Measurements from ENCODE around the gene YJU2.

YJU2 gene

GRCh38 chr19:4295972-4296771 lies 49.3 kb downstream of the YJU2 start:
- no peak for DNase-seq (ENCODE audit: insufficient read length, low spot score)
- FAIRE-seq: no peak

- no peak for FAIRE-seq
- DNase-seq (ENCODE audit: insufficient read length, low spot score): no peak
These were observed 51.3 kb downstream of the YJU2 start for GRCh38 chr19:4297901-4298809.

GRCh38 chr19:4298810-4299550 lies 52.1 kb downstream of the YJU2 start:
- FAIRE-seq (no peak), DNase-seq (ENCODE audit: insufficient read length, low spot score) (no peak)

DNA sequence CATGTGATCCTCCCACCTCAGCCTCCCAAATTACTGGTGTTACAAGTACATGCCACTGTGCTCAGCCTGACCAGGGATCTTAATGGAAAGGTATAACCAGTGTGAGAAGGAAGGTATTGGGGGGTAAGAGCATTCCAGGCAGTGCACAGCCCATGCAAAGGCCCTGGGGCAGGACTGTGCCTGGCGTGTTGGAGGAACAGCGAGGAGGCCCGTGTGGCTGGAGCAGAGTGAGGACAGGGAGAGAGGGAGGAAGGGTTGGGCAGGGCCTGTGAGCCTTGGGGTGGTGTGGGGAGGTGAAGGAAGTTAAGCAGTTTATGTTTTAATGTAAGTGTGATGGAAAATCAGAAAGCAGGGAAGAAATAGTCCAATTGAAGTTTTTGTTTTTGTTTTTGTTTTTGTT lies 53.7 kb downstream of the YJU2 start:
- no peak for FAIRE-seq
- DNase-seq (ENCODE audit: insufficient read length, low spot score): no peak

- DNase-seq (ENCODE audit: insufficient read length, low spot score): no peak
- FAIRE-seq: no peak
These were observed 54.8 kb downstream of the YJU2 start for GRCh38 chr19:4301590-4302242.

DNA sequence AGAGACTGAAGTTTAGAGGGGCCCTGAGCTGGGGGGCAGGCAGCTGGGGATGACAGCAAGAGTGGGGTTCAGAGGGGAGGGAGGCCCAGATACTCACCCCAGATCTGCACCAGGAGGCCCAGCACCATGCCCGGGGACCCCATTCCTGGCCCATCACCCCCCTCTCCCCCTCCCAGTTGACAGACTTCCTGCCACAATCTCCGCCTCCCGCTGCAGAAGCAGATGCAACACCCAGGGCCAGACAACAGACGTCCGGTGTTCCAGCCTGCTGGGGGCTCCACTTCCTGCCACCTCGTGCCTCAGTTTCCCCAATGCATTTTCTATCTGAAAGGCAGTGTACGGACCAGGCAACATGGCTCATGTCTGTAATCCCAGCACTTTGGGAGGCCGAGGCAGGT lies 55.4 kb downstream of the YJU2 start, which contains the start of gene TMIGD2:
Gene TMIGD2, minus strand, starts transcription at position 147 of the 398 bp plus-strand sequence. Its CDS starts 4 bp downstream, at position 143.
- FAIRE-seq: no peak
- no peak for DNase-seq (ENCODE audit: insufficient read length, low spot score)

- FAIRE-seq (no peak), DNase-seq (ENCODE audit: insufficient read length, low spot score) (no peak)
These were observed 57.1 kb downstream of the YJU2 start for GRCh38 chr19:4303819-4304537.

- FAIRE-seq: peak; percentile 91
- DNase-seq (ENCODE audit: insufficient read length, low spot score): peak; percentile 92
These were observed 57.8 kb downstream of the YJU2 start, which contains the start of gene FSD1 for GRCh38 chr19:4304538-4305256. Gene FSD1 (plus strand): TSS chr19:4304598. CDS start chr19:4304747, 149 bp downstream.

DNA sequence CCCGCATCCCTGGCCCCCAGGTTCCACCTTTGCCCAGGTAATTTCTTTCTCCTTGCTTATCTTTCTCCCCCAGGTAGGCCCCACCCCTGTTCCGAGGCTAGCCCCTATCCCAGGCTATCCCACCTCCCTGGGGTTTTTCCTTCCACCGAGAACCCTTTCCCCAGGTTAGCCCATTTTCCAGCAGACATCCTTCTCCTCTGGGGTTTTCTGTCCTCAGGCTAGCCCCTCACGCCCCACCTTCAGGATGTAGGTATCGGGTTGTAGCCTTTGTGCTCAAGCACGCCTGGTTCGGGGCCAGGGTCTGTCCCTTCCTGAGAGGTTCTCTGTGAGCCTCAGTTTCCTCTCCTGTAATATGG lies 58.4 kb downstream of the YJU2 start:
- DNase-seq (ENCODE audit: insufficient read length, low spot score) (no peak), FAIRE-seq (no peak)

GRCh38 chr19:4305659-4306058 lies 58.8 kb downstream of the YJU2 start:
- DNase-seq (ENCODE audit: insufficient read length, low spot score): no peak
- peak; percentile 28 for FAIRE-seq

- FAIRE-seq (no peak), DNase-seq (ENCODE audit: insufficient read length, low spot score) (no peak)
These were observed 63.6 kb downstream of the YJU2 start for GRCh38 chr19:4310247-4311121.

DNA sequence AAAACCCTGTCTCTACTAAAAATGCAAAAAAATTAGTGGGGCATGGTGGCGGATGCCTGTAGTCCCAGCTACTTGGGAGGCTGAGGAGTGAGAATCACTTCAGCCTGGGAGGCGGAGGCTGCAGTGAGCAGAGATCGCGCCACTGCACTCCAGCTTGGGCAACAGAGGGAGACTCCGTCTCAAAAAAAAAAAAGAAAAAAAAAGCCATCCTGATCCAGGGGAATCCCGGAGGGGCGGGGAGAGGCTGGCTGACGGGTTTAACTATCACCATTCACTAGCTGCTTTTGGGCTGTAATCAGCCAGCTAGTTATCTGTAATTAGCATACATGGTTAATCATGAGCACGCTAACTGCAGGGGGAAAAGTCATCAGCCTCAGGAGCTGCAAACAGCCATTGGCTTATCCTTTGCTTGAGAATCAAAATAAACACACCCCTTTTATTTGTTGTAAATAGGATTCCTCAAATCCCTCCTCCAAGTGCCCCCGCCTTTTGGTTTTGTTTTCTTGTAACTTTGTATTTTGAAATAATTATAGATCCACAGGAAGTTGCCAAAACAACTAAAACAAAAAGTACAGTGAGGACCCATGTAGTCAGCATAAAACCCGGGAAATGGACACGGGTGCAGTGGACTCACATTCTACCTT lies 67.1 kb downstream of the YJU2 start:
- FAIRE-seq (no peak), DNase-seq (ENCODE audit: insufficient read length, low spot score) (no peak)

- FAIRE-seq (no peak), DNase-seq (ENCODE audit: insufficient read length, low spot score) (no peak)
These were observed 70.1 kb downstream of the YJU2 start for GRCh38 chr19:4316956-4317355.

- no peak for FAIRE-seq
These were observed 71.6 kb downstream of the YJU2 start for GRCh38 chr19:4318460-4318859.

More at GRCh38 chr19:4318460-4318859, 71.6 kb downstream of the YJU2 start:
- DNase-seq (ENCODE audit: insufficient read length, low spot score): no peak
